Esophagus squamous epithelium (tissue), 4 donors: ENCODE data around the gene PREX1.

Experiments used
- POLR2A ChIP-seq, 4 donors: fragments of 450-650 bp; IDR thresholded peaks; one replicate each; pipeline ENCODE4 v1.6.1; 2017; ENCODE audit warnings: antibody characterized with exemption in 4 of 4, mild to moderate bottlenecking in 4 of 4, moderate library complexity in 3 of 4
- TF ChIP-seq, protein P1 (sequence below), 6 experiments: fragments of 450-650 bp in 4 of 6; fragments of 200-600 bp in 2 of 6; sonication (generic) in 2 of 6; IDR thresholded peaks; one replicate each; pipeline ENCODE4 v1.5.1; 2016 to 2019; ENCODE audit warnings: antibody characterized with exemption in 6 of 6, mild to moderate bottlenecking in 4 of 6, moderate library complexity in 4 of 6

DNA sequence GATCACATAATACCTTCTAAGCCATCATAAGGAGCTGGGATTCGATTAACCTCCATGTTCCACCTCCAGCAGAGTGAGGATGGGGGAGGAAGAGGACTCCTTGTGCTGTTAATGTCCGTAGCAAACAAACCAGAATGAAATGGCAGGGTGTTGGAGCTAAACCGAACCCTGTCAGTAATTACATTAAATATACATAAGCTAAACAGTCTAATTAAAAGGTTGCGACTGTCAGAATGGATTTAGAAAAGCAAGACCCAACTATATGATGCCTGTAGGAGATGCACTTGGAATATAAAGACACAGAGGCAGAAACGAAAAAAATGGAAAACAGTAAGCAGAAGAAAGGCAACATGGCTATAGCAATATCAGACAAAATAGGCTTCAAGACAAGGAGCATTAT is 13.2 kb downstream of the PREX1 start:
- no peak for TF ChIP-seq POLR2A (IDR thresholded peaks at IDR 0.05)
- TF ChIP-seq, protein P1, sequence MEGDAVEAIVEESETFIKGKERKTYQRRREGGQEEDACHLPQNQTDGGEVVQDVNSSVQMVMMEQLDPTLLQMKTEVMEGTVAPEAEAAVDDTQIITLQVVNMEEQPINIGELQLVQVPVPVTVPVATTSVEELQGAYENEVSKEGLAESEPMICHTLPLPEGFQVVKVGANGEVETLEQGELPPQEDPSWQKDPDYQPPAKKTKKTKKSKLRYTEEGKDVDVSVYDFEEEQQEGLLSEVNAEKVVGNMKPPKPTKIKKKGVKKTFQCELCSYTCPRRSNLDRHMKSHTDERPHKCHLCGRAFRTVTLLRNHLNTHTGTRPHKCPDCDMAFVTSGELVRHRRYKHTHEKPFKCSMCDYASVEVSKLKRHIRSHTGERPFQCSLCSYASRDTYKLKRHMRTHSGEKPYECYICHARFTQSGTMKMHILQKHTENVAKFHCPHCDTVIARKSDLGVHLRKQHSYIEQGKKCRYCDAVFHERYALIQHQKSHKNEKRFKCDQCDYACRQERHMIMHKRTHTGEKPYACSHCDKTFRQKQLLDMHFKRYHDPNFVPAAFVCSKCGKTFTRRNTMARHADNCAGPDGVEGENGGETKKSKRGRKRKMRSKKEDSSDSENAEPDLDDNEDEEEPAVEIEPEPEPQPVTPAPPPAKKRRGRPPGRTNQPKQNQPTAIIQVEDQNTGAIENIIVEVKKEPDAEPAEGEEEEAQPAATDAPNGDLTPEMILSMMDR (IDR thresholded peaks at IDR 0.05): no peak
